ENCODE measurements around the gene SMARCC2.

The SMARCC2 gene

GRCh38 chr12:56145217-56145616 lies 44.1 kb downstream of the SMARCC2 start:
- TF ChIP-seq ZBTB7A (IDR thresholded peaks at IDR 0.05; ENCODE audit: low read depth) (no peak), TAF1 (IDR thresholded peaks at IDR 0.05; ENCODE audit: low read depth) (no peak), CEBPB (IDR thresholded peaks at IDR 0.05) (no peak), EGR1 (IDR thresholded peaks at IDR 0.05) (no peak), RAD21 (IDR thresholded peaks at IDR 0.05; ENCODE audit: low read depth) (no peak), TEAD4 (IDR thresholded peaks at IDR 0.05) (no peak), FOXM1 (IDR thresholded peaks at IDR 0.05; ENCODE audit: borderline replicate concordance, low read depth) (no peak), NFIC (IDR thresholded peaks at IDR 0.05) (no peak), EP300 (IDR thresholded peaks at IDR 0.05; ENCODE audit: borderline replicate concordance) (no peak), TCF12 (IDR thresholded peaks at IDR 0.05; ENCODE audit: low read depth) (no peak), YY1 (IDR thresholded peaks at IDR 0.05; ENCODE audit: low read depth) (no peak)
- TF ChIP-seq, protein P1, sequence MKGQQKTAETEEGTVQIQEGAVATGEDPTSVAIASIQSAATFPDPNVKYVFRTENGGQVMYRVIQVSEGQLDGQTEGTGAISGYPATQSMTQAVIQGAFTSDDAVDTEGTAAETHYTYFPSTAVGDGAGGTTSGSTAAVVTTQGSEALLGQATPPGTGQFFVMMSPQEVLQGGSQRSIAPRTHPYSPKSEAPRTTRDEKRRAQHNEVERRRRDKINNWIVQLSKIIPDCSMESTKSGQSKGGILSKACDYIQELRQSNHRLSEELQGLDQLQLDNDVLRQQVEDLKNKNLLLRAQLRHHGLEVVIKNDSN (IDR thresholded peaks at IDR 0.05) = no peak
- TF ChIP-seq, protein P2, sequence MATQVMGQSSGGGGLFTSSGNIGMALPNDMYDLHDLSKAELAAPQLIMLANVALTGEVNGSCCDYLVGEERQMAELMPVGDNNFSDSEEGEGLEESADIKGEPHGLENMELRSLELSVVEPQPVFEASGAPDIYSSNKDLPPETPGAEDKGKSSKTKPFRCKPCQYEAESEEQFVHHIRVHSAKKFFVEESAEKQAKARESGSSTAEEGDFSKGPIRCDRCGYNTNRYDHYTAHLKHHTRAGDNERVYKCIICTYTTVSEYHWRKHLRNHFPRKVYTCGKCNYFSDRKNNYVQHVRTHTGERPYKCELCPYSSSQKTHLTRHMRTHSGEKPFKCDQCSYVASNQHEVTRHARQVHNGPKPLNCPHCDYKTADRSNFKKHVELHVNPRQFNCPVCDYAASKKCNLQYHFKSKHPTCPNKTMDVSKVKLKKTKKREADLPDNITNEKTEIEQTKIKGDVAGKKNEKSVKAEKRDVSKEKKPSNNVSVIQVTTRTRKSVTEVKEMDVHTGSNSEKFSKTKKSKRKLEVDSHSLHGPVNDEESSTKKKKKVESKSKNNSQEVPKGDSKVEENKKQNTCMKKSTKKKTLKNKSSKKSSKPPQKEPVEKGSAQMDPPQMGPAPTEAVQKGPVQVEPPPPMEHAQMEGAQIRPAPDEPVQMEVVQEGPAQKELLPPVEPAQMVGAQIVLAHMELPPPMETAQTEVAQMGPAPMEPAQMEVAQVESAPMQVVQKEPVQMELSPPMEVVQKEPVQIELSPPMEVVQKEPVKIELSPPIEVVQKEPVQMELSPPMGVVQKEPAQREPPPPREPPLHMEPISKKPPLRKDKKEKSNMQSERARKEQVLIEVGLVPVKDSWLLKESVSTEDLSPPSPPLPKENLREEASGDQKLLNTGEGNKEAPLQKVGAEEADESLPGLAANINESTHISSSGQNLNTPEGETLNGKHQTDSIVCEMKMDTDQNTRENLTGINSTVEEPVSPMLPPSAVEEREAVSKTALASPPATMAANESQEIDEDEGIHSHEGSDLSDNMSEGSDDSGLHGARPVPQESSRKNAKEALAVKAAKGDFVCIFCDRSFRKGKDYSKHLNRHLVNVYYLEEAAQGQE (IDR thresholded peaks at IDR 0.05; ENCODE audit: low read depth) = no peak

GRCh38 chr12:56143870-56144269 lies 45.4 kb downstream of the SMARCC2 start:
- TF ChIP-seq TAF1 (IDR thresholded peaks at IDR 0.05; ENCODE audit: low read depth) (no peak), CREB1 (IDR thresholded peaks at IDR 0.05; ENCODE audit: low read depth) (no peak)

- no peak for TF ChIP-seq EGR1 (IDR thresholded peaks at IDR 0.05)
- no peak for TF ChIP-seq CREB1 (IDR thresholded peaks at IDR 0.05; ENCODE audit: low read depth)
- TF ChIP-seq MAX (IDR thresholded peaks at IDR 0.05) = no peak
- no peak for TF ChIP-seq TCF12 (IDR thresholded peaks at IDR 0.05; ENCODE audit: low read depth)
- TF ChIP-seq NFIC (IDR thresholded peaks at IDR 0.05) = no peak
- no peak for TF ChIP-seq TAF1 (IDR thresholded peaks at IDR 0.05; ENCODE audit: low read depth)
Observed at GRCh38 chr12:56143217-56143616, 46.1 kb downstream of the SMARCC2 start.

DNA sequence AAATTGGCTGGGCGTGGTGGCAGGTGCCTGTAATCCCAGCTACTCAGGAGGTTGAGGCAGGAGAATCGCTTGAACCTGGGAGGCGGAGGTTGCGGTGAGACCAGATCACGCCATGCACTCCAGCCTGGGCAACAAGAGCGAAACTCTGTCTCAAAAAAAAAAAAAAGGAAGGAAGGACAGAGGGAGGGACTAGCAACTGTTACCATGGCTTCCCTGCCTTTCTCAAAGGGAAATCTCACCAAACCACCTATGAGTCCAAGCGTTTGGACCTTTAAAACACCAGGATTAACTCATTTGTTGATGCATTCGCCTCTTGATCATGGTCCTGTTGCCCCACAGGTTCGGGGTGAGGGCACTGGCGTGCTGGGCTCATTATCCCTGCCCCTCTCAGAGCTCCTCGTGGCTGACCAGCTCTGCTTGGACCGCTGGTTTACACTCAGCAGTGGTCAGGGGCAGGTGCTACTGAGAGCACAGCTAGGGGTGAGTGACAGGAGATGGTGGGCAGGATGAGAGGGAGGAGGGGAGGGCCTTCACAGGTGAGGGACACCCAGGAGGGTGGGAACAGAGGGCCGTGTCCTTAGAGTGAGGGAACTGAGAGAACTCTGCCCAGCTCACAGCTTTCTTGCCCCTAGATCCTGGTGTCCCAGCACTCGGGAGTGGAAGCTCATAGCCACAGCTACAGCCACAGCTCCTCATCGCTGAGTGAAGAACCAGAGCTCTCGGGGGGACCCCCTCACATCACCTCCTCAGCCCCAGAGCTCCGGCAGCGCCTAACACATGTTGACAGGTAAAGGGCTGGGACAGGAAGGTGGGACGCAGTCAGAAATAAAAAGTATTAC lies 47.1 kb downstream of the SMARCC2 start:
- TF ChIP-seq ZBTB7A (IDR thresholded peaks at IDR 0.05; ENCODE audit: low read depth) (no peak), NFIC (IDR thresholded peaks at IDR 0.05) (no peak), RAD21 (IDR thresholded peaks at IDR 0.05; ENCODE audit: low read depth) (no peak), MAX (IDR thresholded peaks at IDR 0.05) (no peak), EGR1 (IDR thresholded peaks at IDR 0.05) (no peak), TCF12 (IDR thresholded peaks at IDR 0.05; ENCODE audit: low read depth) (no peak), EP300 (IDR thresholded peaks at IDR 0.05; ENCODE audit: borderline replicate concordance) (no peak)
- TF ChIP-seq, protein P2 (IDR thresholded peaks at IDR 0.05; ENCODE audit: low read depth) = no peak
- TF ChIP-seq, protein P1 (IDR thresholded peaks at IDR 0.05) = no peak

- no peak for TF ChIP-seq CREB1 (IDR thresholded peaks at IDR 0.05; ENCODE audit: low read depth)
- TF ChIP-seq, protein P1 (IDR thresholded peaks at IDR 0.05) = no peak
- TF ChIP-seq ZBTB7A (IDR thresholded peaks at IDR 0.05; ENCODE audit: low read depth) = no peak
- TF ChIP-seq, protein P2 (IDR thresholded peaks at IDR 0.05; ENCODE audit: low read depth) = no peak
- TF ChIP-seq NFIC (IDR thresholded peaks at IDR 0.05) = no peak
- TF ChIP-seq EGR1 (IDR thresholded peaks at IDR 0.05) = no peak
Observed at GRCh38 chr12:56137853-56138571, 51.3 kb downstream of the SMARCC2 start.
